ENCODE results near the gene HSPB6. TPM values are rescaled to one million over a fixed set of nuclear protein-coding genes. Genes with fewer than 3 reads are reported as not detected.

HSPB6 gene
- total RNA-seq, 1 experiment from 2014 or later: 0.37 TPM

GRCh38 chr19:35774274-35775045 is 17.6 kb upstream of the HSPB6 start:
- no peak overlapping the region for H4K5ac ChIP-seq (ENCODE audit: insufficient read length, low read depth, low read length)
- H3K4me3 Mint-ChIP-seq: peak overlapping the region in 1 of 2 experiments; percentile 88; a peak in 3 of 5 replicates
- H3K27me3 Mint-ChIP-seq (ENCODE audit: low read depth): peaks cover 45% of the 10 kb centered on the region
- H2AK5ac ChIP-seq (ENCODE audit: insufficient read length, low read length): no peak overlapping the region
- H3K14ac ChIP-seq (ENCODE audit: insufficient read depth, low read length): no peak overlapping the region
- no peak overlapping the region for H3K56ac ChIP-seq (ENCODE audit: insufficient read length, low read depth, low read length)
- H3K4me1 ChIP-seq (ENCODE audit: insufficient read depth, low read length): peaks cover 5% of the 10 kb centered on the region; the same call in 1 of the 2 replicates
- H2BK5ac ChIP-seq (ENCODE audit: insufficient read length, low read length): no peak overlapping the region
- no peak overlapping the region for H3K27ac ChIP-seq (ENCODE audit: insufficient read length, low read depth, low read length)
- H2BK15ac ChIP-seq (ENCODE audit: low read depth, low read length): no peak overlapping the region
- H3K23ac ChIP-seq (ENCODE audit: insufficient read length, low read depth, low read length): no peak overlapping the region
- peaks cover 25 to 29% of the 10 kb centered on the region in 2 experiments for H3K4me1 Mint-ChIP-seq
- H3K36me3 Mint-ChIP-seq (ENCODE audit: insufficient read depth in 1 of 3, low read depth in 3 of 3): peaks cover 0 to 8% (median 2%) of the 10 kb centered on the region in 3 experiments; a peak in 3 of 7 replicates
- H3K79me2 ChIP-seq (ENCODE audit: insufficient read depth, low read length): no peaks in the 10 kb centered on the region
- TF ChIP-seq CTCF (conservative IDR thresholded peaks at IDR 0.05): no peak
- H2AFZ ChIP-seq (ENCODE audit: low read length): no peak overlapping the region
- H3K79me1 ChIP-seq (ENCODE audit: insufficient read depth, low read depth, low read length, poor library complexity, severe bottlenecking): no peaks in the 10 kb centered on the region
- no peak overlapping the region for H3K4me2 ChIP-seq (ENCODE audit: insufficient read depth, insufficient read length, low read length)
- H3T11ph ChIP-seq (ENCODE audit: low read length): no peak overlapping the region
- H2BK12ac ChIP-seq (ENCODE audit: insufficient read length, low read depth, low read length): no peak overlapping the region
- H3K4ac ChIP-seq (ENCODE audit: low read depth, low read length): no peak overlapping the region
- no peak overlapping the region for H3K27ac Mint-ChIP-seq
- H3K27me3 ChIP-seq (ENCODE audit: insufficient read depth, low read length): no peaks in the 10 kb centered on the region
- no CpG with 5 or more reads among the region's 16 CpGs for WGBS (ENCODE audit: extremely low coverage, insufficient read length, low lambda C conversion rate)
- DNase-seq: peak; percentile 36
- H3K9me3 ChIP-seq (ENCODE audit: control insufficient read depth, low read depth, low read length): no peaks in the 10 kb centered on the region
- H2BK120ac ChIP-seq (ENCODE audit: low read depth, low read length, poor library complexity, severe bottlenecking): no peak overlapping the region
- H3K9me3 Mint-ChIP-seq: no peaks in the 10 kb centered on the region; a peak in 1 of 5 replicates
- H3K9ac ChIP-seq (ENCODE audit: extremely low read depth, insufficient read length, low read length): no peak overlapping the region
- H4K91ac ChIP-seq (ENCODE audit: insufficient read length, low read depth, low read length): no peak overlapping the region
- no peak overlapping the region for H2BK20ac ChIP-seq (ENCODE audit: low read depth, low read length, poor library complexity, severe bottlenecking)
- H4K20me1 ChIP-seq (ENCODE audit: control insufficient read depth, insufficient read depth, insufficient read length): no peaks in the 10 kb centered on the region
- no peak overlapping the region for H3K18ac ChIP-seq (ENCODE audit: insufficient read length, low read depth, low read length)
- H3K23me2 ChIP-seq (ENCODE audit: insufficient read length, low read depth, low read length, poor library complexity, severe bottlenecking): peaks cover 5% of the 10 kb centered on the region
- no peak overlapping the region for H4K8ac ChIP-seq (replicated peaks; ENCODE audit: insufficient read length, low read depth, low read length)

All from H9 (cell line).